Bronchial epithelial cell (primary cell): ENCODE measurements around the gene FAM25G. TPM values are rescaled to one million over a fixed set of nuclear protein-coding genes. Genes with fewer than 3 reads are reported as not detected.

Experiments
- DNase-seq: peaks from one replicate; pipeline ENCODE4 v3.0.0-alpha.2; 2010; ENCODE audit warnings: low read depth
- FAIRE-seq: peaks from 2 replicates; lab custom pipeline; 2011; peaks lifted over from hg19 to GRCh38; lab: Jason Lieb, UNC
- H3K27me3 ChIP-seq: 2 replicates; pipeline ENCODE4 v1.5.1; 2011; ENCODE audit warnings: low read length; ENCODE audit not compliant: control insufficient read depth, insufficient read depth
- H3K36me3 ChIP-seq: 2 replicates; pipeline ENCODE4 v1.5.1; 2011; ENCODE audit warnings: low read length; ENCODE audit not compliant: control insufficient read depth, insufficient read depth
- H3K4me3 ChIP-seq: 2 replicates; pipeline ENCODE4 v1.5.1; 2011; ENCODE audit warnings: mild to moderate bottlenecking, low read depth, low read length, control low read depth
- CTCF ChIP-seq: IDR thresholded peaks from 2 replicates; pipeline ENCODE4 v1.5.1; 2011; ENCODE audit warnings: mild to moderate bottlenecking, moderate library complexity, low read length, control low read depth, inconsistent platforms; ENCODE audit not compliant: insufficient read depth, severe bottlenecking
- total RNA-seq: library from RNA; depleted of rRNA; stranded (reverse); fragments of >200 nt; gene quantifications from 2 replicates; pipeline ENCODE4 v1.2.1, GENCODE V29; 2014

The FAM25G gene
- total RNA-seq, 1 donor from 2014 or later = not detected

GRCh38 chr10:47447209-47447608 is 44.3 kb downstream of the FAM25G start:
- no peak for FAIRE-seq
- no peak for TF ChIP-seq CTCF

GRCh38 chr10:47445720-47446119 is 45.8 kb downstream of the FAM25G start:
- DNase-seq (no peak), FAIRE-seq (no peak)
- Histone ChIP-seq H3K36me3 (no peaks in the 10 kb centered on the region), H3K27me3 (no peaks in the 10 kb centered on the region), H3K4me3 (no peak overlapping the region)
- no peak for TF ChIP-seq CTCF

More at GRCh38 chr10:47447209-47447608, 44.3 kb downstream of the FAM25G start:
- no peak for DNase-seq
- Histone ChIP-seq H3K36me3 (no peaks in the 10 kb centered on the region), H3K4me3 (no peak overlapping the region), H3K27me3 (no peaks in the 10 kb centered on the region)

- DNase-seq (no peak), FAIRE-seq (no peak)
- Histone ChIP-seq H3K27me3 (no peaks in the 10 kb centered on the region), H3K36me3 (no peaks in the 10 kb centered on the region), H3K4me3 (no peak overlapping the region)
- no peak for TF ChIP-seq CTCF
Observed at GRCh38 chr10:47444047-47444446, 47.5 kb downstream of the FAM25G start.

- FAIRE-seq = no peak
- no peaks in the 10 kb centered on the region for H3K36me3 ChIP-seq
- no peak overlapping the region for H3K4me3 ChIP-seq
- DNase-seq = peak; percentile 80
- TF ChIP-seq CTCF = no peak
- H3K27me3 ChIP-seq = no peaks in the 10 kb centered on the region
Observed at GRCh38 chr10:47443145-47443544, 48.4 kb downstream of the FAM25G start.

- no peak overlapping the region for H3K4me3 ChIP-seq
- no peaks in the 10 kb centered on the region for H3K36me3 ChIP-seq
- DNase-seq (no peak), FAIRE-seq (no peak)
- no peaks in the 10 kb centered on the region for H3K27me3 ChIP-seq
- no peak for TF ChIP-seq CTCF
Observed at GRCh38 chr10:47442351-47442750, 49.1 kb downstream of the FAM25G start.

- H3K36me3 ChIP-seq = no peaks in the 10 kb centered on the region
- DNase-seq = no peak
- no peak for TF ChIP-seq CTCF
- H3K4me3 ChIP-seq = no peak overlapping the region
- FAIRE-seq = no peak
- H3K27me3 ChIP-seq = no peaks in the 10 kb centered on the region
Observed at GRCh38 chr10:47441938-47442337, 49.6 kb downstream of the FAM25G start.
